ENCODE results near the gene HOXA2.

GRCh38 chr7:27124902-27125689 lies 22.6 kb upstream of the HOXA2 start:
- TF ChIP-seq CTCF (tag by site-specific recombination; IDR thresholded peaks at IDR 0.05) (no peak), BCL11A (tag by site-specific recombination; IDR thresholded peaks at IDR 0.05; ENCODE audit: low read depth) (no peak), ZNF76 (tag by site-specific recombination; IDR thresholded peaks at IDR 0.05; ENCODE audit: borderline replicate concordance, low read depth) (no peak), ZNF394 (tag by site-specific recombination; IDR thresholded peaks at IDR 0.05; ENCODE audit: borderline replicate concordance) (no peak)

Data from HEK293 (cell line).